Renal cortical epithelial cell (primary cell): ENCODE results near the gene HMOX1. TPM values are rescaled to one million over a fixed set of nuclear protein-coding genes. Genes with fewer than 3 reads are reported as not detected.
A peak's percentile ranks its signal among the peaks of the same experiment; 100 is the strongest.

Experiments
- DNase-seq: peaks from one replicate; pipeline ENCODE4 v3.0.0-alpha.2; 2011; ENCODE audit warnings: low read depth
- total RNA-seq: library from RNA; depleted of rRNA; stranded (reverse); fragments of >200 nt; gene quantifications from 2 replicates; pipeline ENCODE4 v1.2.3, GENCODE V29; 2014

HMOX1 gene
- total RNA-seq, 1 donor from 2014 or later = 46.6 TPM

GRCh38 chr22:35403356-35403755, 22.5 kb downstream of the HMOX1 start:
- DNase-seq = no peak

- no peak for DNase-seq
These were observed 23.3 kb downstream of the HMOX1 start for GRCh38 chr22:35404176-35404575.

GRCh38 chr22:35406443-35406842, 25.5 kb downstream of the HMOX1 start:
- no peak for DNase-seq

GRCh38 chr22:35407362-35407761, 26.5 kb downstream of the HMOX1 start:
- no peak for DNase-seq

- peak; percentile 31 for DNase-seq
These were observed 29.1 kb downstream of the HMOX1 start for GRCh38 chr22:35409783-35410662.

GRCh38 chr22:35410663-35411034, 29.8 kb downstream of the HMOX1 start:
- no peak for DNase-seq

GRCh38 chr22:35411102-35411501, 30.2 kb downstream of the HMOX1 start:
- no peak for DNase-seq

GRCh38 chr22:35413624-35414023, 32.7 kb downstream of the HMOX1 start:
- DNase-seq = no peak

- no peak for DNase-seq
These were observed 36.7 kb downstream of the HMOX1 start for GRCh38 chr22:35417606-35418005.

- peak; percentile 70 for DNase-seq
These were observed 37.2 kb downstream of the HMOX1 start for GRCh38 chr22:35418088-35418487.

GRCh38 chr22:35418731-35419130, 37.8 kb downstream of the HMOX1 start:
- DNase-seq = no peak

- no peak for DNase-seq
These were observed 38.9 kb downstream of the HMOX1 start for GRCh38 chr22:35419756-35420155.

- DNase-seq = no peak
These were observed 40.2 kb downstream of the HMOX1 start for GRCh38 chr22:35421121-35421520.

- no peak for DNase-seq
These were observed 41.2 kb downstream of the HMOX1 start for GRCh38 chr22:35422145-35422544.

- DNase-seq = no peak
These were observed 42.0 kb downstream of the HMOX1 start for GRCh38 chr22:35422936-35423335.

GRCh38 chr22:35424081-35424480, 43.2 kb downstream of the HMOX1 start:
- no peak for DNase-seq

GRCh38 chr22:35424761-35425160, 43.9 kb downstream of the HMOX1 start:
- DNase-seq = no peak

- no peak for DNase-seq
These were observed 44.6 kb downstream of the HMOX1 start for GRCh38 chr22:35425546-35425945.

- peak; percentile 38 for DNase-seq
These were observed 45.3 kb downstream of the HMOX1 start for GRCh38 chr22:35425971-35426800.

- no peak for DNase-seq
These were observed 45.9 kb downstream of the HMOX1 start for GRCh38 chr22:35426801-35427140.

GRCh38 chr22:35430897-35431322, 50.0 kb downstream of the HMOX1 start:
- DNase-seq = peak; percentile 86

- no peak for DNase-seq
These were observed 50.8 kb downstream of the HMOX1 start for GRCh38 chr22:35431483-35432227.
